Kidney glomerular epithelial cell (primary cell): Measurements from ENCODE around the gene OSBPL3.

Experiments
- DNase-seq: peaks from one replicate; lab custom pipeline; 2025; lab: John Stamatoyannopoulos, UW

Gene OSBPL3

GRCh38 chr7:24862461-24862860 lies 117.5 kb downstream of the OSBPL3 start:
- no peak for DNase-seq

- DNase-seq = no peak
Measured at GRCh38 chr7:24861336-24861735, 118.6 kb downstream of the OSBPL3 start.

- DNase-seq = no peak
Measured at GRCh38 chr7:24860611-24861010, 119.4 kb downstream of the OSBPL3 start.

GRCh38 chr7:24858108-24858977 lies 121.6 kb downstream of the OSBPL3 start:
- no peak for DNase-seq

DNA sequence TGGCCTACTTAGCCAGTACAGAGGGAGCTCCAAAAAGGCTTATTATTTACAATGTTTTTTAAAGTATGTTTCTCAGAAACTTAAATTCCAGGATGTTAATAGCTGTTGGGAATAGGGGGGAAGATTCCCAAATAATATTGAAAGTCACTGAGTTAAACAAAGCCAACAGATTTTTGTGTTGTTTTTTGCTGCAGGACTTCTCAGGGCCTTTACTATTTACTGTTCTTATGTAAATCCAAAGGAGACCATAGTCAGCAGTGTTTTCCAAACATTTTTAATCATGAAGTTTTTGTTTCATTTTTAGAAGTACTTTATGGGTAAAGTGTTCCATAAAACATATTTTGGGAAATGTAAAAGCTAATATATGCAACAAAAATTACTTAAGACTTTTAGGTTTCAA lies 122.4 kb downstream of the OSBPL3 start:
- no peak for DNase-seq

DNA sequence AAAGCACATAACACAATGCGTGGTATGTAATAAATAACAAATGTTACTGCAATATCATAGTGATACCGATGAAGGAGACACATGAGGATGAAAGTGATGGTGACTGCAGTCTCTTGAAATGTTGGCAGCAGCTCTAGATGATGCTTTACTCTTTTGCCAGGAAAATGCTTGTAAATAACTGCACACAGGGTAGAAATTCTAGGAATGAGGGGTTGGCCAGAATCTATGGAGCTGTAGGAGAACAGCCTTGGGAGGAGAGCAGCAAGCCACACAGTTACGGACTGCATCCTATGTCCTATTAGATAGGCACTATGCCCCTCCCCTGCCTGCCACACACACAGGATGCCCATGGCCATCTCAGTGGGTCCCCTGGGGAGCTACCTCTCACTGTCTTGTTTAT lies 125.1 kb downstream of the OSBPL3 start:
- no peak for DNase-seq

GRCh38 chr7:24851786-24852185 lies 128.2 kb downstream of the OSBPL3 start:
- DNase-seq = peak; percentile 12

- DNase-seq = no peak
Measured at GRCh38 chr7:24848878-24849277, 131.1 kb downstream of the OSBPL3 start.

- no peak for DNase-seq
Measured at GRCh38 chr7:24847754-24848153, 132.2 kb downstream of the OSBPL3 start.

DNA sequence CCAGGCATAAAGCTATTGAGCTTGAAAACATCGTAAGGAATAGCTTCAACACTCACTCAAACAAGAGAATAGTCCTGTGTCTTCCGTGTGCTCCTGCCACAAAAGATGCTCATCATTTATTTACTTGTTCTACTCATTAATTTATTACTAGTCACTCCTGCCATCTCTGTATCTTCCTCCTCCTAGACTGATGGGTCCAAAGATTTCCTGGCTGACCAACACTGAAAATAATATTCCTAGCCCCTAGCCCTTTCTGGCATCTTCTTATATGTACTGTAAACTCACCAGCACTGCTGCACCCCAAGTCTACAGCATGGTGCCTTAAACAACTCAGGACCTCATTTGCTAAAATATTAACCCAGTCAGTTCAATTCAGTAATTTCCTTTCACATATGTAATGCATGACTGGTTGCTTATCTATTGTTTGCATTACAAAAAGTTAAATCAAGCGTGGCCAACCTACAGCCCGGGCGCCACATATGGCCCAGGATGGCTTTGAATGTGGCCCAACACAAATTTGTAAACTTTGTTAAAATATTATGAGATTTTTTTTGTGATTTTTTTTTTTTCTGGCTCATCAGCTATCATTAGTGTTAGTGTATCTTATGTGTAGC lies 136.1 kb downstream of the OSBPL3 start:
- no peak for DNase-seq

GRCh38 chr7:24842449-24843241 lies 137.3 kb downstream of the OSBPL3 start:
- DNase-seq = peak; percentile 43

- DNase-seq = no peak
Measured at GRCh38 chr7:24842029-24842428, 137.9 kb downstream of the OSBPL3 start.

DNA sequence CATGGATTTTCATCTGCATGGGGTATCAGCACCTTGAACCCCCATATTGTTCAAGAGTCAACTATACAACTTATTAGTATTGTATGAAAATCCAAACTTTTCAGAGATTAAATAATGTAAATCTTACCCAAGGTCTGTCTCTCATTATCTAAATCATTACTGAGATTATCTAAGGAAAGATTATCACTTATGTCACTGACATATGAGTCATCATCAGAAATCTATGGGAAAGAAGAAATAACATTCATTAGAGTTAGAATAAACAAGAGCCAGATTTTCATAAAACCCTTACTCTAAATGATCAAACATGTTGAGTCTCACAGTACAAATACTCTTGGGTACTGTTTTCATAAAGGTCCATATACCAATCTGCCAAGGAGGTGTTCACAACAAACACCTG lies 139.4 kb downstream of the OSBPL3 start:
- no peak for DNase-seq

GRCh38 chr7:24836084-24836483 lies 143.9 kb downstream of the OSBPL3 start:
- no peak for DNase-seq

- DNase-seq = no peak
Measured at GRCh38 chr7:24835643-24836042, 144.3 kb downstream of the OSBPL3 start.

DNA sequence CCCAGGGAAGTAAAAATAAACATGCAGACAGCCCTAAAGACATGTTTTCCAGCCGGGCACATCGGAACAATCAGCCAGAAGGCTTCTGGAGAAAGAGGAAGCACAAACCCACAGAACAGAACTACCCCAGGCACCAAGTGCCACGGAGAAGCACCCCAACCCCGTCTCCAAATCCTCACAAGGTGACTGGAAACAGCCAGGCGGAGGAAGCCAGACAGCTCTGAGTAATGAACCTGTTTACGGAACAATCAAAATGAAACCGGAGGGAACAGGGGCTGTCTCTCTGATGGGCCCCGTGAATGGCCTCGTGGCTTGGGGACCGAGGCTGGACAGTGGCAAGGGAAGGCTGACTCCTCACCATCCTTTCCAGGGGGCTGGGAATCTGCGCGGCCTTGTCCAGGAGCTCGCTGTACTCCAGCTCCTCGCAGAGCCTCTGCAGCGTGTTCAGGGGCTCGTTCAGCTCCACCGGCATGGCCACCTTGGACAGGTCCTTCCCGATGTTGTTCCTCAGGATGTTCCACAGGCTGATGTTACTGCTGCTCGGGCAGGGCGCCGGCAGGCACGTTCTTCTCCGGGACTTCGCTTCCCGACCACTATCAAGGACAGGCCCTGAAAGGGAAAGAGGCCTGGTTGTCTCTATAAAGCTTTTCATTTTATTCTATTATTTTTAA lies 145.7 kb downstream of the OSBPL3 start:
- DNase-seq = no peak

DNA sequence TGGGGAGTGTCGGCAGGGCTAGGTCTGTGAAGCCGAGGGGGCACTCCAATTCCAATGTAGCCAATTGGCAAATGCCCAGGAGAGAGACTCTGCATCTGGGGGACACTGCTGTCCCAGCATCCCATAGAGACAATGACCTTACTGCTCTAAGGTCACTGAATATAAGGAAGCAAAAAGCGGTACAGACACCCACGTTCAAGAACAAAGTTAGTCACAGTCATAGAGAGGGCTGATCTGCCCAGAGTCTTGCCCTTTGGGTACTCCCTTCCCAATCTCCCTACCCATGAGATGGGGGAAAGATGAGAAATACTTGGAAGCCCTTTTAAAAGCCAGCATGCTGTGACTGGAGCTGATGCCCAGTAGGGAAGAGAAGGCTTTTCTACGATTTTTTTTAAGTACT lies 146.4 kb downstream of the OSBPL3 start:
- no peak for DNase-seq

- DNase-seq = no peak
Measured at GRCh38 chr7:24831240-24831639, 148.7 kb downstream of the OSBPL3 start.

- no peak for DNase-seq
Measured at GRCh38 chr7:24830440-24831050, 149.4 kb downstream of the OSBPL3 start.

- no peak for DNase-seq
Measured at GRCh38 chr7:24829787-24830186, 150.2 kb downstream of the OSBPL3 start.

DNA sequence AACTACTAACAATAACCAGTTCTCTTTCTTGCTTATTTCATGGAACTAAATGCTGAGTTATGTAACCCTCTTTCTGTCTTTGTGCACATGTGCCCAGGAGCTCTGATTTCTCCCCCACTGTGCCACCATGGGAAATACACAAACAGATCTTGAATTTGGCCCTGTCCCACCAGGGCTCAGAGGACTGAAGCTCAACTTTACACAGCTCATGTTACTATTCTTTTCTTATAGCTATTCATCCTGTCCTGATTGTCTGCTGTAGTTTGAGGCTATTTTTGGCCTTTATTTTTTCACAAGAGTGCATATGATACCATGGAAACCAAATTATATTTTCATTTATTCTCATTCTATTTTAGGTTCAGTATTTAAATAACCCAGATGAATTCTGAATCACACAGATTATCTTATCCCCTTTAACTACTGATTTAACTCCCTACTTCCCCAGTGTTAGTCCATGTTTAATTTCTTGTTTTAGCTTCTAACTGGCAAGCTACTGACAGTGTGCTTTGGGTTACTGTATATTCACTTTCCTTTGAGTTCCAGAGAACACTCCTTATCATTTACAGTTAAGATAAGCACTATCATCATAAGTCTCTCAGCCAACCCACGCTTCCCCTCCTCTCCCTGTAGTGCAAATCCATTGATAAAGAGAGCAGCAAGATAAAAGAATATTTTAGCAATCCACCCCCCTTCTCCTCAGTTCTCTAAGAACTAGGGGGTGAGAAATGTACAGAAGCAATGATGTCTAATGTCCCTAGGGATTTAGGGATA lies 150.9 kb downstream of the OSBPL3 start:
- DNase-seq = no peak
